Fibroblast of villous mesenchyme (primary cell): Measurements from ENCODE around the gene MKNK1. TPM values are rescaled to one million over a fixed set of nuclear protein-coding genes. Genes with fewer than 3 reads are reported as not detected.
A peak's percentile ranks its signal among the peaks of the same experiment; 100 is the strongest.

ENCODE experiments used
- DNase-seq: peaks from one replicate; pipeline ENCODE4 v3.0.0-alpha.2; 2010; ENCODE audit warnings: low read depth
- H3K4me3 ChIP-seq: 2 replicates; pipeline ENCODE4 v1.5.1; 2011; ENCODE audit warnings: low read depth, mild to moderate bottlenecking, low read length
- total RNA-seq: library from RNA; depleted of rRNA; stranded (reverse); fragments of >200 nt; gene quantifications from 2 replicates; pipeline ENCODE4 v1.2.3, GENCODE V29; 2012
- TF ChIP-seq, protein P1 (sequence below): IDR thresholded peaks from 2 replicates; pipeline ENCODE4 v1.5.1; 2012; ENCODE audit warnings: low read depth, mild to moderate bottlenecking, low read length; ENCODE audit not compliant: insufficient read depth

MKNK1 gene
- total RNA-seq, 1 donor = 14.7 TPM

DNA sequence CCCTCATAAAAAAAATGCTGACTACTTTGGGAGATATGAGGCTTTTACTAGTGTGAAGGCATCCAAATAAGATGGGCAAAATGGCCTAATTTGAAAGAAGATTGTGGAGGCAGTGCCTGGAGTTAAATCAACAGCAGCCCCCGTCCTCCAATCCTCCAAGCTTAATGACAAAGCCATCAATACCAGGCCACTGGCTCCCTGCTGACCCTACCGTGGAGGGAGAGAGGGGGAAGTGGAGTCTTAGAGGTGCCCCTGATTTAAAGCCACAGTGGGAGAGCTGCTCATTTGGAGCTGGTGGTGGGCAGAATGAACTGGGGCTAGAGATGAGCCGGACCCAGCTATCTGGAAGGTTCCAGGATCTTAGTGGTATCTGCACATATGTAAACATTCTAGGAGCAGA lies 28.3 kb downstream of the MKNK1 start:
- TF ChIP-seq, protein P1, sequence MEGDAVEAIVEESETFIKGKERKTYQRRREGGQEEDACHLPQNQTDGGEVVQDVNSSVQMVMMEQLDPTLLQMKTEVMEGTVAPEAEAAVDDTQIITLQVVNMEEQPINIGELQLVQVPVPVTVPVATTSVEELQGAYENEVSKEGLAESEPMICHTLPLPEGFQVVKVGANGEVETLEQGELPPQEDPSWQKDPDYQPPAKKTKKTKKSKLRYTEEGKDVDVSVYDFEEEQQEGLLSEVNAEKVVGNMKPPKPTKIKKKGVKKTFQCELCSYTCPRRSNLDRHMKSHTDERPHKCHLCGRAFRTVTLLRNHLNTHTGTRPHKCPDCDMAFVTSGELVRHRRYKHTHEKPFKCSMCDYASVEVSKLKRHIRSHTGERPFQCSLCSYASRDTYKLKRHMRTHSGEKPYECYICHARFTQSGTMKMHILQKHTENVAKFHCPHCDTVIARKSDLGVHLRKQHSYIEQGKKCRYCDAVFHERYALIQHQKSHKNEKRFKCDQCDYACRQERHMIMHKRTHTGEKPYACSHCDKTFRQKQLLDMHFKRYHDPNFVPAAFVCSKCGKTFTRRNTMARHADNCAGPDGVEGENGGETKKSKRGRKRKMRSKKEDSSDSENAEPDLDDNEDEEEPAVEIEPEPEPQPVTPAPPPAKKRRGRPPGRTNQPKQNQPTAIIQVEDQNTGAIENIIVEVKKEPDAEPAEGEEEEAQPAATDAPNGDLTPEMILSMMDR = no peak
- H3K4me3 ChIP-seq = no peak overlapping the region
- DNase-seq = no peak

DNA sequence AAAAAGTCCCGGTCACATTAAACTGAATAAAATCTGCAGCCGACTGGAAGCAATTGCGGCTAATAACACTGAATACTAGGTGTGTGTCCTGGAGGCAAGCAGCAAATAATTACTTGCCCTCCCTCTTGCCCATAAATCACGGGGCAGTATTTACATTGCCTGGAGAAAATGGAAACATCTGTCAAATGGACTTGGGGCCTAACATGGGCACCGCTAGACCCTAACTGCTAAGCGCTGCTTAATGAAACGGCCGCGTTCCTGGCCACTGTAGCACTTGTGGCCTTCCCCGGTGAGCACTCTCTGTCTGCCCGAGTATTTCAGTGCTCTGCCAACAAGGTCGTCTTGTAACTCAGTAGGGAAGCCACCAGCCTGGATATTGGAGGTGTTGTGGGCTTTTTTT lies 28.8 kb downstream of the MKNK1 start:
- TF ChIP-seq, protein P1 = no peak
- DNase-seq = no peak

DNA sequence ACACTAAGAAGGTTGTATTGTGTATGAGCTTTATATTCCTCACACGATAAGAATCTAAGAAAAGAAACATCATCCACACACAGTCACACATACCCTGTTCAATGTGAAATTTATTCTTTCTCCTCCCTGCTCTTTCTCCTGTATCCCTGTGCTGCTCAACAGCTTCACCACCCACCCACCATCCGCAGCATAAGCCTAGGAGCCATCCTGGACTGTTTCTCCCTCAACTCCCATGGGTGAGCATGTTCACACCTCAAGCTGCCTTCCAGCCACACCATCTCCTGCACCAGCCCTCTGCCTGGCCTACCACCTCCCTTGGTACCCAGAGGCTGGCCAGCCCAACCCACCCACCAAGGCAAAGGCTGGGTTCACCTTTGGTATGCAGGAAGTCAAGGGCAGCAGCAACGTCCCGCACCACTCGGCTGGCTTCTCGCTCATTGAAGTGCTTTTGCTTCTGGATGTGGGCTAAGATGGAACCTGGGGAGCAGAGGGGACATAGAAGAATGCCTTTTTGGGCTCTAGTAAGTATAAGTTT lies 32.3 kb downstream of the MKNK1 start:
- TF ChIP-seq, protein P1 = no peak
- no peak for DNase-seq
- H3K4me3 ChIP-seq = no peak overlapping the region

More for the DNA sequence above, 28.8 kb downstream of the MKNK1 start:
- H3K4me3 ChIP-seq = no peak overlapping the region

DNA sequence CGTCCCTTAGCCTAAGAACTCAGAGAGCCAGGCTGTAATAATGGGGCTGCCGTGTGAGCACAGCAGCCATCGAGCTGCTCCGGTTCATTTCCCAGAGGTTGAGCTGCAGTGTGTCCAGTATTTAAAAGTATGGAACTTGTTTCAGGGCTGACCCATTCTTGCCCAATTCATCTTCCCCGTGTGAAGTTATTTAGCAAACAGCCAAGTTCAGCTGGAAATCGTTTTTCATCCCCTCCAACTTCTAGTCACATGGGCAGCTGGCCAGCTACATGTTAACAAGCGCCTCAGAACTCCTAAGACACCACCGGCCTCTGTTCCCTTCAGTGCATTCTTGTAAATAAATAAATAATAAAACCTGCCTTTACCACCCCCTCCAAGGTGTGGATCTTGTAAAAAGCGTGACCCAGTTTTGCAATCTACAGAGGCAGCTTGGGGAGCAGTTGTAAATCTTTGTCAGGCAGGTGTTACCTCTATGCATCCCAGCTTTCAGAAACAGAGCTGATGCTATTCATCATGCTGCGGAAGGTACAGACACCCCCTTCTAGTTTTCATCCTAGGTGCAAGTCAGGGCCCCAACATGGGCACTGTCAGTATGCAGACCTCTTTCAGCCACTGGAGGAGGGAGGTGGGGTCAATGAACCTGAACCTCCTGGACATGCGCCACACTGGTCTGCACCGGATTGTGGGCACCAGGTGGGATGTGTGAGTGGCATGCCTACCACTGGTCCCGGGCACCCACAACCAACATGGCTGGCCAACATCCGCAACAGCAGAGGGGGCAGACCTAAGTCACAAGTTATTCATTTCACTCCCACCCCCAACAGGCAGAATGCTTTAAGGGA lies 34.0 kb downstream of the MKNK1 start:
- H3K4me3 ChIP-seq = no peak overlapping the region
- TF ChIP-seq, protein P1 = no peak
- DNase-seq = peak; percentile 53

DNA sequence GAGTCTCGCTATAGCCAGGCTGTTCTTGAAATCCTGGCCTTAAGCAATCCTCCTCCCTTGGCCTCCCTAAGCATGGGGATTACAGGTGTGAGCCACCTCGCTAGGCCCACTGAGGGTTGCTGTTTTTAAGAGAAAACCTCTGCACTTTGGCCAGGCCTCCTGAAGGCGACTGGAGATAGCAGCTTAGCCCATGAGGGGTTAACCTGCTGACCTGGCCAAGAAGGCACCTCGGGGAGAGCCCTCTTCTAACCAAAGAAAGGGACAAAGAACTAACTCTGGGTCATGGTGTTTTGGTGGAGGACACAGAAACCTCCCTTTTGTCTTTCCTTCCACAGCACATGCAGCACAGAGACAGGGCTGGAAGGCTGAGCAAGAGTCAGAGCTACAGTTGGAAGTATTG lies 35.0 kb downstream of the MKNK1 start:
- DNase-seq = no peak

DNA sequence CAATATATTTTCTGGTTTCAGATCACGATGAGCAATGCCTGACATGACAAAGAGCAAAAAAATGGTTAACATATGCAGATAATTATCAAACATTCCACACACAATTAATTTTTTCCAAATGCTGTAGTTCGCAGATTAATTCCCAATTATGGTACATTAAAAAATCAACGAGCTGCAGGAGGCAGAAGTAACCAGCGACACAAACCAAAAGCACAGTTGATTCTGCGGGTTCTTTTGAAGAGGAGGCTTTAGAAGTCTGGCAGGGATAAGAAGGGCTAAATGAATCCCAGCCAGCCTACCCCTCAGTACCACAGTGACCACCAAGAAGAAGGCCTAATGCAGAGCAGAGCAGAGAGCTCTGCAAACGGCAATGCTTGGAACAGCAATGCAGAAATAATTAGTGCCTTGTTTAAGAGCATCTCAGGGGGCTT lies 35.6 kb downstream of the MKNK1 start:
- no peak overlapping the region for H3K4me3 ChIP-seq
- TF ChIP-seq, protein P1 = no peak
- DNase-seq = no peak

More for the DNA sequence above, 35.0 kb downstream of the MKNK1 start:
- H3K4me3 ChIP-seq = no peak overlapping the region
- TF ChIP-seq, protein P1 = no peak
